Measurements from ENCODE around the gene CUEDC1. TPM values are rescaled to one million over a fixed set of nuclear protein-coding genes. Genes with fewer than 3 reads are reported as not detected.

CUEDC1 gene
- total and polyA plus RNA-seq, 2 of the 13 experiments (the other 11 are each of a cell fraction or from before 2014, with no cell fraction given), result 7.4 to 12.9 TPM

DNA sequence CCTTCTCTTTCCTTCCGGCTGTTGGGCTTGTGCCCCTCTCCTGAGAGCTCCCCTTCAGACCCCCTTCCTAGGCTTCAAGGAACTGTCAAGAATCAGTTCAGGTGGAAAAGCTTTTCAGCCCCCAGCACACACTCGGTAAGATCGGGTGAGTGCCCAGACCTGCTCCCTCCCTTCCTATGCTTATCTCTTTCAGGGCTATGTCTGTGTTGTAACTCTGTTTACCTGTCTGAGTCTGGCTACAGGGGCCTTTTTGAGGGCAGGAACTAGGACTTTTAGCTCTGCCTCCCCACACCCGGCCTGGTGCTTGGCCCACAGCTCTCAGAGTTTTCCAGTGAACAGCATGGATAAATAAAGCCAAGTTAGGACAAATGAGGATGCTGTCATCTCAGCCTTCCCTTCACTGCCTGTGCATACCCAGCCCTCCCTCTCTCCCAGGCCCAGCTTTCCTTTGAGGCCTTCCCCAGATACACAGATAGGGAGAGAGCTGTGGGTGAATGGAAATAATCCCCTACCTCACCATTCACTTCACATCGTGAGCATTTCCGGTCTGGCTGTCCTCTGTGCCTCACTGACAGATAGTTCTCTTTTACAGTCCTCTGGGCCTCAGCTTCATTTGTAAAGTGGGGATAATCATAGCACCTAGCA, 99.7 kb downstream of the CUEDC1 start (continued):
- TF ChIP-seq ZNF629 (CRISPR knock-in tag; conservative IDR thresholded peaks at IDR 0.05), result peak; percentile 57; the same call in 1 of the 2 replicates
- TF ChIP-seq BCL6 (CRISPR knock-in tag; IDR thresholded peaks at IDR 0.05), result peak; percentile 94
- peak; percentile 99 for TF ChIP-seq MEF2D (CRISPR knock-in tag; IDR thresholded peaks at IDR 0.05)
- TF ChIP-seq ZNF44 (CRISPR knock-in tag; IDR thresholded peaks at IDR 0.05), result 0 out of 2 replicates have a peak, but pooled peaks have one; percentile 37
- no peak for TF ChIP-seq NFE2L1 (CRISPR knock-in tag; IDR thresholded peaks at IDR 0.05; ENCODE audit: borderline replicate concordance)
- peak; percentile 79; the same call in 1 of the 2 replicates for TF ChIP-seq MIER3 (CRISPR knock-in tag; IDR thresholded peaks at IDR 0.05; ENCODE audit: borderline replicate concordance)
- TF ChIP-seq NCOA1 (CRISPR knock-in tag; IDR thresholded peaks at IDR 0.05), result no peak
- TF ChIP-seq, protein P1, sequence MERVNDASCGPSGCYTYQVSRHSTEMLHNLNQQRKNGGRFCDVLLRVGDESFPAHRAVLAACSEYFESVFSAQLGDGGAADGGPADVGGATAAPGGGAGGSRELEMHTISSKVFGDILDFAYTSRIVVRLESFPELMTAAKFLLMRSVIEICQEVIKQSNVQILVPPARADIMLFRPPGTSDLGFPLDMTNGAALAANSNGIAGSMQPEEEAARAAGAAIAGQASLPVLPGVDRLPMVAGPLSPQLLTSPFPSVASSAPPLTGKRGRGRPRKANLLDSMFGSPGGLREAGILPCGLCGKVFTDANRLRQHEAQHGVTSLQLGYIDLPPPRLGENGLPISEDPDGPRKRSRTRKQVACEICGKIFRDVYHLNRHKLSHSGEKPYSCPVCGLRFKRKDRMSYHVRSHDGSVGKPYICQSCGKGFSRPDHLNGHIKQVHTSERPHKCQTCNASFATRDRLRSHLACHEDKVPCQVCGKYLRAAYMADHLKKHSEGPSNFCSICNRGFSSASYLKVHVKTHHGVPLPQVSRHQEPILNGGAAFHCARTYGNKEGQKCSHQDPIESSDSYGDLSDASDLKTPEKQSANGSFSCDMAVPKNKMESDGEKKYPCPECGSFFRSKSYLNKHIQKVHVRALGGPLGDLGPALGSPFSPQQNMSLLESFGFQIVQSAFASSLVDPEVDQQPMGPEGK (CRISPR knock-in tag; IDR thresholded peaks at IDR 0.05), result peak; percentile 97
- TF ChIP-seq, protein P2, sequence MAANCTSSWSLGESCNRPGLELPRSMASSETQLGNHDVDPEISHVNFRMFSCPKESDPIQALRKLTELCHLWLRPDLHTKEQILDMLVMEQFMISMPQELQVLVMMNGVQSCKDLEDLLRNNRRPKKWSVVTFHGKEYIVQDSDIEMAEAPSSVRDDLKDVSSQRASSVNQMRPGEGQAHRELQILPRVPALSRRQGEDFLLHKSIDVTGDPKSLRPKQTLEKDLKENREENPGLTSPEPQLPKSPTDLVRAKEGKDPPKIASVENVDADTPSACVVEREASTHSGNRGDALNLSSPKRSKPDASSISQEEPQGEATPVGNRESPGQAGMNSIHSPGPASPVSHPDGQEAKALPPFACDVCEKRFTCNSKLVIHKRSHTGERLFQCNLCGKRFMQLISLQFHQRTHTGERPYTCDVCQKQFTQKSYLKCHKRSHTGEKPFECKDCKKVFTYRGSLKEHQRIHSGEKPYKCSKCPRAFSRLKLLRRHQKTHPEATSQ (CRISPR knock-in tag; IDR thresholded peaks at IDR 0.05; ENCODE audit: borderline replicate concordance), result no peak; the same call in 1 of the 2 replicates
- TF ChIP-seq ZNF484 (CRISPR knock-in tag; IDR thresholded peaks at IDR 0.05; ENCODE audit: borderline replicate concordance, low read depth), result no peak
- TF ChIP-seq, protein P3, sequence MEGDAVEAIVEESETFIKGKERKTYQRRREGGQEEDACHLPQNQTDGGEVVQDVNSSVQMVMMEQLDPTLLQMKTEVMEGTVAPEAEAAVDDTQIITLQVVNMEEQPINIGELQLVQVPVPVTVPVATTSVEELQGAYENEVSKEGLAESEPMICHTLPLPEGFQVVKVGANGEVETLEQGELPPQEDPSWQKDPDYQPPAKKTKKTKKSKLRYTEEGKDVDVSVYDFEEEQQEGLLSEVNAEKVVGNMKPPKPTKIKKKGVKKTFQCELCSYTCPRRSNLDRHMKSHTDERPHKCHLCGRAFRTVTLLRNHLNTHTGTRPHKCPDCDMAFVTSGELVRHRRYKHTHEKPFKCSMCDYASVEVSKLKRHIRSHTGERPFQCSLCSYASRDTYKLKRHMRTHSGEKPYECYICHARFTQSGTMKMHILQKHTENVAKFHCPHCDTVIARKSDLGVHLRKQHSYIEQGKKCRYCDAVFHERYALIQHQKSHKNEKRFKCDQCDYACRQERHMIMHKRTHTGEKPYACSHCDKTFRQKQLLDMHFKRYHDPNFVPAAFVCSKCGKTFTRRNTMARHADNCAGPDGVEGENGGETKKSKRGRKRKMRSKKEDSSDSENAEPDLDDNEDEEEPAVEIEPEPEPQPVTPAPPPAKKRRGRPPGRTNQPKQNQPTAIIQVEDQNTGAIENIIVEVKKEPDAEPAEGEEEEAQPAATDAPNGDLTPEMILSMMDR (CRISPR knock-in tag; IDR thresholded peaks at IDR 0.05), result peak; percentile 4; the same call in 1 of the 2 replicates
- TF ChIP-seq ZFP41 (CRISPR knock-in tag; IDR thresholded peaks at IDR 0.05; ENCODE audit: borderline replicate concordance), result no peak
- no peak for TF ChIP-seq ZSCAN12 (CRISPR knock-in tag; IDR thresholded peaks at IDR 0.05)
- TF ChIP-seq, protein P4, sequence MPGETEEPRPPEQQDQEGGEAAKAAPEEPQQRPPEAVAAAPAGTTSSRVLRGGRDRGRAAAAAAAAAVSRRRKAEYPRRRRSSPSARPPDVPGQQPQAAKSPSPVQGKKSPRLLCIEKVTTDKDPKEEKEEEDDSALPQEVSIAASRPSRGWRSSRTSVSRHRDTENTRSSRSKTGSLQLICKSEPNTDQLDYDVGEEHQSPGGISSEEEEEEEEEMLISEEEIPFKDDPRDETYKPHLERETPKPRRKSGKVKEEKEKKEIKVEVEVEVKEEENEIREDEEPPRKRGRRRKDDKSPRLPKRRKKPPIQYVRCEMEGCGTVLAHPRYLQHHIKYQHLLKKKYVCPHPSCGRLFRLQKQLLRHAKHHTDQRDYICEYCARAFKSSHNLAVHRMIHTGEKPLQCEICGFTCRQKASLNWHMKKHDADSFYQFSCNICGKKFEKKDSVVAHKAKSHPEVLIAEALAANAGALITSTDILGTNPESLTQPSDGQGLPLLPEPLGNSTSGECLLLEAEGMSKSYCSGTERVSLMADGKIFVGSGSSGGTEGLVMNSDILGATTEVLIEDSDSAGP (CRISPR knock-in tag; IDR thresholded peaks at IDR 0.05; ENCODE audit: borderline replicate concordance), result peak; percentile 71
- TF ChIP-seq, protein P5, sequence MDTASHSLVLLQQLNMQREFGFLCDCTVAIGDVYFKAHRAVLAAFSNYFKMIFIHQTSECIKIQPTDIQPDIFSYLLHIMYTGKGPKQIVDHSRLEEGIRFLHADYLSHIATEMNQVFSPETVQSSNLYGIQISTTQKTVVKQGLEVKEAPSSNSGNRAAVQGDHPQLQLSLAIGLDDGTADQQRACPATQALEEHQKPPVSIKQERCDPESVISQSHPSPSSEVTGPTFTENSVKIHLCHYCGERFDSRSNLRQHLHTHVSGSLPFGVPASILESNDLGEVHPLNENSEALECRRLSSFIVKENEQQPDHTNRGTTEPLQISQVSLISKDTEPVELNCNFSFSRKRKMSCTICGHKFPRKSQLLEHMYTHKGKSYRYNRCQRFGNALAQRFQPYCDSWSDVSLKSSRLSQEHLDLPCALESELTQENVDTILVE (CRISPR knock-in tag; IDR thresholded peaks at IDR 0.05), result no peak; the same call in 1 of the 2 replicates
- peak; percentile 90 for TF ChIP-seq SAP130 (CRISPR knock-in tag; IDR thresholded peaks at IDR 0.05; ENCODE audit: low read depth)
- no peak for TF ChIP-seq NR3C1 (CRISPR knock-in tag; IDR thresholded peaks at IDR 0.05)
- TF ChIP-seq, protein P6, sequence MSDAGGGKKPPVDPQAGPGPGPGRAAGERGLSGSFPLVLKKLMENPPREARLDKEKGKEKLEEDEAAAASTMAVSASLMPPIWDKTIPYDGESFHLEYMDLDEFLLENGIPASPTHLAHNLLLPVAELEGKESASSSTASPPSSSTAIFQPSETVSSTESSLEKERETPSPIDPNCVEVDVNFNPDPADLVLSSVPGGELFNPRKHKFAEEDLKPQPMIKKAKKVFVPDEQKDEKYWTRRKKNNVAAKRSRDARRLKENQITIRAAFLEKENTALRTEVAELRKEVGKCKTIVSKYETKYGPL (CRISPR knock-in tag; IDR thresholded peaks at IDR 0.05), result 0 out of 2 replicates have a peak, but pooled peaks have one; percentile 16
- peak; percentile 48; the same call in 1 of the 2 replicates for TF ChIP-seq ZNF644 (CRISPR knock-in tag; IDR thresholded peaks at IDR 0.05; ENCODE audit: low read depth)
- peak; percentile 77 for TF ChIP-seq ZKSCAN8 (CRISPR knock-in tag; IDR thresholded peaks at IDR 0.05; ENCODE audit: borderline replicate concordance)
- TF ChIP-seq SIN3B (IDR thresholded peaks at IDR 0.05; ENCODE audit: low read length), result no peak
- TF ChIP-seq CBX1 (IDR thresholded peaks at IDR 0.05; ENCODE audit: low read depth), result no peak

Measured in HepG2 (cell line).